Thymus (tissue), 11 donors: Measurements from ENCODE around the gene ADAM19. TPM values are rescaled to one million over a fixed set of nuclear protein-coding genes. Genes with fewer than 3 reads are reported as not detected.

Source experiments
- DNase-seq, 9 donors: peaks; one replicate each; pipeline ENCODE4 v3.0.0-alpha.2; 2013; ENCODE audit warnings: low spot score in 9 of 9, low read depth in 6 of 9, missing footprints in 1 of 9
- H3K27ac ChIP-seq, 2 donors: one replicate each; pipeline ENCODE4 v1.5.1; 2013; ENCODE audit warnings: control low read depth in 1 of 2, low read depth in 1 of 2, low read length in 1 of 2, mild to moderate bottlenecking in 1 of 2, moderate library complexity in 1 of 2
- H3K27me3 ChIP-seq, 2 donors: one replicate each; pipeline ENCODE4 v1.5.1; 2013; ENCODE audit warnings: low read length in 1 of 2; ENCODE audit not compliant: control insufficient read depth in 2 of 2, insufficient read depth in 1 of 2
- H3K36me3 ChIP-seq, 2 donors: one replicate each; pipeline ENCODE4 v1.5.1; 2013; ENCODE audit warnings: low read length in 1 of 2, mild to moderate bottlenecking in 1 of 2, moderate library complexity in 1 of 2; ENCODE audit not compliant: control insufficient read depth in 2 of 2, insufficient read depth in 2 of 2
- H3K4me1 ChIP-seq, 2 donors: one replicate each; pipeline ENCODE4 v1.5.1; 2013; ENCODE audit warnings: low read length in 2 of 2; ENCODE audit not compliant: control insufficient read depth in 2 of 2, insufficient read depth in 2 of 2
- H3K4me3 ChIP-seq, 2 donors: one replicate each; pipeline ENCODE4 v1.5.1; 2013; ENCODE audit warnings: low read length in 2 of 2, control low read depth in 1 of 2, mild to moderate bottlenecking in 1 of 2
- H3K9me3 ChIP-seq, 2 donors: one replicate each; pipeline ENCODE4 v1.5.1; 2013; ENCODE audit warnings: low read length in 1 of 2, mild to moderate bottlenecking in 1 of 2; ENCODE audit not compliant: control insufficient read depth in 2 of 2, insufficient read depth in 1 of 2
- WGBS: extraction: QIAGEN DNeasy Blood & Tissue Kit; methylation state at CpG from one replicate; pipeline ENCODE4 v1.1.7; 2013; 5-methylcytosine and 5-hydroxymethylcytosine counted together
- polyA plus RNA-seq: library from polyadenylated mRNA; stranded (reverse); fragments of 200-250 nt; gene quantifications from one replicate; pipeline ENCODE4 v1.2.3, GENCODE V29; 2013
- total RNA-seq: library from RNA; stranded (reverse); fragments of 120-200 nt; gene quantifications from one replicate; pipeline ENCODE4 v1.2.4, GENCODE V29; 2013
- donor health status: healthy.

ADAM19 gene
- total and polyA plus RNA-seq, 2 donors, result 6.9 to 13.2 TPM

- Histone ChIP-seq H3K27me3 (no peaks in the 10 kb centered on the region), H3K27ac (no peak overlapping the region), H3K36me3 (no peaks in the 10 kb centered on the region), H3K4me1 (no peaks in the 10 kb centered on the region), H3K4me3 (no peak overlapping the region), H3K9me3 (no peaks in the 10 kb centered on the region)
- no peak for DNase-seq
- 96% methylated on average over 7 of the region's 7 CpGs for WGBS
Observed at GRCh38 chr5:157469687-157470086, 105.9 kb downstream of the ADAM19 start.

GRCh38 chr5:157469073-157469472 lies 106.5 kb downstream of the ADAM19 start:
- H3K36me3 ChIP-seq, result no peaks in the 10 kb centered on the region
- H3K9me3 ChIP-seq, result no peaks in the 10 kb centered on the region
- H3K27me3 ChIP-seq, result no peaks in the 10 kb centered on the region
- no peak overlapping the region for H3K27ac ChIP-seq
- no peak for DNase-seq
- H3K4me1 ChIP-seq, result no peaks in the 10 kb centered on the region
- no peak overlapping the region for H3K4me3 ChIP-seq
- 97% methylated on average over 7 of the region's 7 CpGs for WGBS

- H3K36me3 ChIP-seq, result no peaks in the 10 kb centered on the region
- no peaks in the 10 kb centered on the region for H3K4me1 ChIP-seq
- H3K27me3 ChIP-seq, result no peaks in the 10 kb centered on the region
- 98% methylated on average over 13 of the region's 13 CpGs for WGBS
- no peak overlapping the region for H3K27ac ChIP-seq
- H3K9me3 ChIP-seq, result no peaks in the 10 kb centered on the region
- DNase-seq, result no peak
- H3K4me3 ChIP-seq, result no peak overlapping the region
Observed at GRCh38 chr5:157468293-157468965, 107.1 kb downstream of the ADAM19 start.

- H3K27ac ChIP-seq, result no peak overlapping the region
- DNase-seq, result no peak
- WGBS, result 44% methylated on average over 4 of the region's 4 CpGs
Observed at GRCh38 chr5:157464519-157465171, 110.9 kb downstream of the ADAM19 start.

GRCh38 chr5:157463621-157464518 lies 111.7 kb downstream of the ADAM19 start:
- 90% methylated on average over 9 of the region's 9 CpGs for WGBS
- H3K27me3 ChIP-seq, result peaks cover 11 to 37% of the 10 kb centered on the region in 2 donors
- no peaks in the 10 kb centered on the region for H3K9me3 ChIP-seq
- DNase-seq, result no peak
- H3K27ac ChIP-seq, result no peak overlapping the region
- no peak overlapping the region for H3K4me3 ChIP-seq
- peaks cover 0 to 8% of the 10 kb centered on the region in 2 donors for H3K4me1 ChIP-seq
- no peaks in the 10 kb centered on the region for H3K36me3 ChIP-seq

More at GRCh38 chr5:157464519-157465171, 110.9 kb downstream of the ADAM19 start:
- Histone ChIP-seq H3K4me1 (peaks cover 0 to 8% of the 10 kb centered on the region in 2 donors), H3K4me3 (no peak overlapping the region), H3K27me3 (peaks cover 11 to 29% of the 10 kb centered on the region in 2 donors), H3K9me3 (no peaks in the 10 kb centered on the region), H3K36me3 (no peaks in the 10 kb centered on the region)

- Histone ChIP-seq H3K4me1 (peaks cover 0 to 8% of the 10 kb centered on the region in 2 donors), H3K36me3 (no peaks in the 10 kb centered on the region), H3K9me3 (no peaks in the 10 kb centered on the region), H3K27ac (no peak overlapping the region), H3K4me3 (no peak overlapping the region), H3K27me3 (peaks cover 11 to 43% of the 10 kb centered on the region in 2 donors)
- no peak for DNase-seq
- 98% methylated on average over 8 of the region's 8 CpGs for WGBS
Observed at GRCh38 chr5:157463081-157463480, 112.5 kb downstream of the ADAM19 start.

GRCh38 chr5:157460921-157461792 lies 114.4 kb downstream of the ADAM19 start:
- H3K4me3 ChIP-seq, result no peak overlapping the region
- no peak overlapping the region for H3K27ac ChIP-seq
- peaks cover 11 to 44% of the 10 kb centered on the region in 2 donors for H3K27me3 ChIP-seq
- H3K4me1 ChIP-seq, result peaks cover 0 to 8% of the 10 kb centered on the region in 2 donors
- 93% methylated on average over 4 of the region's 4 CpGs for WGBS
- H3K36me3 ChIP-seq, result no peaks in the 10 kb centered on the region
- no peaks in the 10 kb centered on the region for H3K9me3 ChIP-seq
- no peak for DNase-seq

GRCh38 chr5:157459715-157460599 lies 115.6 kb downstream of the ADAM19 start, which contains the start of gene NIPAL4:
TSS of gene NIPAL4 (plus strand) at chr5:157460213. CDS start at chr5:157460321, 108 bp downstream.
- no peak within 1 kb of the TSS for H3K27ac ChIP-seq
- H3K27me3 ChIP-seq, result peaks cover 11 to 44% of the 10 kb centered on the region in 2 donors
- no peaks in the 10 kb centered on the region for H3K9me3 ChIP-seq
- 3% methylated on average over 54 of the region's 54 CpGs for WGBS
- peak within 1 kb of the TSS; percentile 5 to 35 for H3K4me3 ChIP-seq
- H3K36me3 ChIP-seq, result no peaks in the 10 kb centered on the region
- DNase-seq, result peak in 1 of 9 donors; percentile 20
- H3K4me1 ChIP-seq, result peaks cover 0 to 8% of the 10 kb centered on the region in 2 donors
